ENCODE measurements around the gene PCDH9.

The PCDH9 gene

DNA sequence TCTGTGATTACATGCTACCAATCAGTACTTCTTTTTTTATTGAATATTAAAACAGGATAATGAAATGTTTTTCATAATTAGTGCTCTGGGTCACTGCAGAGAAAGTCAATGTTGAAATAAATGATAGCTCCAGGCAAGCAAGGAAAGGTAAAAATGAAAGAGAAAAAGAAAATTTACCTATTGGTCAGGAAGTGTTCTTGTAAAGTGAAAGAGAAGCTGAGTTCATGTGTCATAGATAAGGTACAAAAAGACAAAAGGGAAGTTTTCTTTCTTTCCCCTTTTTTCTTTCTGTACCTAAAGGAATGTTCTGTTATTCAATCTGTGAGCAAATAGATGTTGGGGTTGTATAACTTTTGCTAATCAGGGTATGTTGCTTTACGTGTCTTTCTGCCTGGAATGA lies 197.0 kb downstream of the PCDH9 start:
- Histone ChIP-seq H2AFZ (ENCODE audit: low read depth) (no peak overlapping the region), H3K4me3 (IDR thresholded peaks at IDR 0.05; ENCODE audit: insufficient read depth, low read depth, low read length) (no peak overlapping the region), H4K20me1 (ENCODE audit: insufficient read depth) (no peaks in the 10 kb centered on the region), H3K79me2 (ENCODE audit: insufficient read depth, low read depth) (no peaks in the 10 kb centered on the region), H3K27me3 (ENCODE audit: insufficient read depth, low read depth) (no peaks in the 10 kb centered on the region), H3K4me1 (ENCODE audit: low read depth, poor library complexity, severe bottlenecking) (no peaks in the 10 kb centered on the region), H3K36me3 (ENCODE audit: insufficient read depth) (no peaks in the 10 kb centered on the region), H3K9ac (no peak overlapping the region), H3K27ac (no peak overlapping the region), H3K4me2 (no peak overlapping the region)
- TF ChIP-seq, protein P1, sequence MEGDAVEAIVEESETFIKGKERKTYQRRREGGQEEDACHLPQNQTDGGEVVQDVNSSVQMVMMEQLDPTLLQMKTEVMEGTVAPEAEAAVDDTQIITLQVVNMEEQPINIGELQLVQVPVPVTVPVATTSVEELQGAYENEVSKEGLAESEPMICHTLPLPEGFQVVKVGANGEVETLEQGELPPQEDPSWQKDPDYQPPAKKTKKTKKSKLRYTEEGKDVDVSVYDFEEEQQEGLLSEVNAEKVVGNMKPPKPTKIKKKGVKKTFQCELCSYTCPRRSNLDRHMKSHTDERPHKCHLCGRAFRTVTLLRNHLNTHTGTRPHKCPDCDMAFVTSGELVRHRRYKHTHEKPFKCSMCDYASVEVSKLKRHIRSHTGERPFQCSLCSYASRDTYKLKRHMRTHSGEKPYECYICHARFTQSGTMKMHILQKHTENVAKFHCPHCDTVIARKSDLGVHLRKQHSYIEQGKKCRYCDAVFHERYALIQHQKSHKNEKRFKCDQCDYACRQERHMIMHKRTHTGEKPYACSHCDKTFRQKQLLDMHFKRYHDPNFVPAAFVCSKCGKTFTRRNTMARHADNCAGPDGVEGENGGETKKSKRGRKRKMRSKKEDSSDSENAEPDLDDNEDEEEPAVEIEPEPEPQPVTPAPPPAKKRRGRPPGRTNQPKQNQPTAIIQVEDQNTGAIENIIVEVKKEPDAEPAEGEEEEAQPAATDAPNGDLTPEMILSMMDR (conservative IDR thresholded peaks at IDR 0.05; ENCODE audit: low read depth, low read length): no peak

DNA sequence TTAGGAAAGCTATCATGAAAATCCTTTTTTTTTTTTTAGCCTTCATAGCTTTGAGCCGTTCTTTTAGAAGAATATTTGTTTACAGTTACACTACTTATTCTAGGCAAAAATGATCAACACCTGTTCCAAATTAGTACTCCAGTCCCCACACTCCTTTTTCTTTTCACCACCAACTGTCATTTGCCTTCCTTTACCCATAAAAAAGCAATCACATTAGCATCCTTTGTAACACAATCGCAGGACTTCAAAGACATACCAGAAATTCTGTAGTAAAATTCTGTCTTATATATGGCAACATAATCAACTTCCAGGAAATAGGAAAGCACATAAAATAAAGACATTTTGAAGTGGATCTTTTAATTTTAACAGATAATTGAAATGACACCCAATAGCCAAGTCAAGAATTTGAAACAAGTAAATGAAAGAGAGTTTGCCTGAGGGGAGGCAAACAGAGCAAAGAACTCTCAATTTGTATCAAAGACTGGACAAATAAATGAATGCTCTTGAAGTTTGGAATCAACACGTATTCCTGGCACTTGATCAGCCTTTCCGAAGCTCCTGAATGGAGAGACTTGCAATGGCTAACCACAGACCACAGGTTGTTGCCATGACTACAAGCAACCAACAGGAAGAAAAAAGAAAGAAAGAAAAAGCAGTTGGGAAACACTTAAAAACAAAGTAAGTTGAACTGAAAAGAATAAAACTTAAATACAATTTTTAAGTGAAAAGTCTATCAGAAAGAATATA lies 206.8 kb downstream of the PCDH9 start:
- Histone ChIP-seq H4K20me1 (ENCODE audit: insufficient read depth) (no peaks in the 10 kb centered on the region), H3K36me3 (ENCODE audit: insufficient read depth) (no peaks in the 10 kb centered on the region), H3K27me3 (ENCODE audit: insufficient read depth, low read depth) (no peaks in the 10 kb centered on the region), H3K4me2 (peak overlapping the region; percentile 17; the same call in 1 of the 2 replicates), H3K9ac (no peak overlapping the region), H3K79me2 (ENCODE audit: insufficient read depth, low read depth) (no peaks in the 10 kb centered on the region), H3K4me1 (ENCODE audit: low read depth, poor library complexity, severe bottlenecking) (peaks cover 8% of the 10 kb centered on the region), H3K4me3 (IDR thresholded peaks at IDR 0.05; ENCODE audit: insufficient read depth, low read depth, low read length) (no peak overlapping the region), H3K27ac (no peak overlapping the region), H2AFZ (ENCODE audit: low read depth) (no peak overlapping the region)
- TF ChIP-seq, protein P1 (conservative IDR thresholded peaks at IDR 0.05; ENCODE audit: low read depth, low read length): no peak

DNA sequence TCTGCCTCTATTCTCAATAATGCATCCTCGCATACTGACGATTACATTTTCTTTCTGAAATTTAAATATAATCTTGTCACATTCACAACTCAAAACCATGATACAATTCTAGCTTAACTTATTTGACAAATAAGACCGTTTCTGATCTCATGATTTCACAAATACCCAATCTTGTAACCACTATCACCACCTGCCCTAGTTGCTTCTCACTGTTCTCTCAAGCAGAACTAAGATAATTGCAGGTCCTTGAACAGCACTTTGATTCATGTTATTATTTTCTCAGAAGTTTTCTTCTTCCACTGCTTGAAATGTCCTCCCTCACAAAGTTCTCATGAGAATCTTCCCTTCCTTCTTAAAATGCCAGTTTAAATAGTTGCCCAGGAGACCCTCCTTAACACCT lies 211.4 kb downstream of the PCDH9 start:
- H3K4me1 ChIP-seq (ENCODE audit: low read depth, poor library complexity, severe bottlenecking): peaks cover 7% of the 10 kb centered on the region
- no peaks in the 10 kb centered on the region for H4K20me1 ChIP-seq (ENCODE audit: insufficient read depth)
- H3K4me3 ChIP-seq (IDR thresholded peaks at IDR 0.05; ENCODE audit: insufficient read depth, low read depth, low read length): no peak overlapping the region
- TF ChIP-seq, protein P1 (conservative IDR thresholded peaks at IDR 0.05; ENCODE audit: low read depth, low read length): no peak
- H3K79me2 ChIP-seq (ENCODE audit: insufficient read depth, low read depth): no peaks in the 10 kb centered on the region
- no peaks in the 10 kb centered on the region for H3K36me3 ChIP-seq (ENCODE audit: insufficient read depth)
- no peak overlapping the region for H3K27ac ChIP-seq
- no peak overlapping the region for H3K9ac ChIP-seq
- H3K27me3 ChIP-seq (ENCODE audit: insufficient read depth, low read depth): no peaks in the 10 kb centered on the region
- H3K4me2 ChIP-seq: no peak overlapping the region
- no peak overlapping the region for H2AFZ ChIP-seq (ENCODE audit: low read depth)

DNA sequence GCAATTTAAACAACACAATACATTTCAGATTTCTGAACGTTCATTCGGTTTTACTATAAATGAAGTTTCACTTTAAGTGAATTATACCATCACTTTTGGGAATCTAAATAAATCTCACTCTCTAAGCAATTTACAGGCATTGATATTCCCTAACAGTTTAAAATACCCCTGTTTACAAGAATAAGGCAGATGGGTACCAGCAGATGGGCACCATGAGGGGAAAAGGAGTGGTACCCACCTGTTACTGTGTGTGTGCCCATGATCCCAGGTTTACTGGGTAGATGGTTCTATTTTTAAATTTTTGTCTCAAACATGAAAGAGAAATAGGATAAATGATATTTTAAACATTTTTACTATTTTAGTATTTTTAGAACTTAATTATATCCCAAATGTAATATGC lies 212.9 kb downstream of the PCDH9 start:
- Histone ChIP-seq H4K20me1 (ENCODE audit: insufficient read depth) (no peaks in the 10 kb centered on the region), H3K4me3 (IDR thresholded peaks at IDR 0.05; ENCODE audit: insufficient read depth, low read depth, low read length) (no peak overlapping the region), H2AFZ (ENCODE audit: low read depth) (no peak overlapping the region), H3K4me1 (ENCODE audit: low read depth, poor library complexity, severe bottlenecking) (no peaks in the 10 kb centered on the region), H3K9ac (no peak overlapping the region), H3K36me3 (ENCODE audit: insufficient read depth) (no peaks in the 10 kb centered on the region), H3K27ac (no peak overlapping the region), H3K4me2 (no peak overlapping the region), H3K79me2 (ENCODE audit: insufficient read depth, low read depth) (no peaks in the 10 kb centered on the region), H3K27me3 (ENCODE audit: insufficient read depth, low read depth) (no peaks in the 10 kb centered on the region)
- TF ChIP-seq, protein P1 (conservative IDR thresholded peaks at IDR 0.05; ENCODE audit: low read depth, low read length): no peak

Measured in KMS-11 (cell line).